GM12878 (cell line): ENCODE data around the gene RCC2. TPM values are rescaled to one million over a fixed set of nuclear protein-coding genes. Genes with fewer than 3 reads are reported as not detected.
A peak's percentile ranks its signal among the peaks of the same experiment; 100 is the strongest.

Experiments
- ATAC-seq: fragments of 200-7000 bp; cut with Tn5 transposase; 3 replicates; pipeline ENCODE4 v1.9.1; 2020; ENCODE audit warnings: mild to moderate bottlenecking, moderate library complexity
- BruUV-seq: library from RNA; stranded (reverse); fragments of 400-500 nt; replicated peaks from 2 replicates; lab custom pipeline; 2021; lab: Mats Ljungman, UMichigan
- CTCF ChIA-PET: fragments of 300-600 bp; sonication (Branson Sonifier 250); formaldehyde crosslinking; extraction: SDS; loops from one replicate; lab custom pipeline; 2021; ENCODE audit warnings: inconsistent platforms; lab: Yijun Ruan, JAX
- POLR2A ChIA-PET: fragments of 350-600 bp; formaldehyde crosslinking; extraction: SDS; loops from one replicate; lab custom pipeline; 2021; ENCODE audit warnings: inconsistent platforms; lab: Charles Lee
- RAD21 ChIA-PET: fragments of 300-600 bp; sonication (Branson Sonifier 250); formaldehyde crosslinking; loops from one replicate; lab custom pipeline; 2023; ENCODE audit warnings: antibody characterized with exemption; ENCODE audit not compliant: unreplicated experiment; lab: Charles Lee
- SMC1A ChIA-PET: fragments of 300-600 bp; sonication (Branson Sonifier 250); formaldehyde crosslinking; loops from one replicate; lab custom pipeline; 2023; ENCODE audit not compliant: unreplicated experiment, uncharacterized antibody; lab: Charles Lee
- DNase-seq: peaks from one replicate; pipeline ENCODE4 v3.0.0-alpha.2; 2011; ENCODE audit warnings: low read depth, low spot score
- FAIRE-seq: peaks from 3 replicates; lab custom pipeline; 2011; peaks lifted over from hg19 to GRCh38; lab: Jason Lieb, UNC
- H2AFZ ChIP-seq: 2 replicates; pipeline ENCODE4 v1.6.0; 2011; ENCODE audit warnings: low read depth, low read length, control low read depth; ENCODE audit not compliant: control insufficient read depth
- H3K27ac ChIP-seq: 2 replicates; pipeline ENCODE4 v1.5.1; 2011; ENCODE audit warnings: control low read depth; ENCODE audit not compliant: control insufficient read depth, insufficient read depth
- H3K27me3 ChIP-seq, 2 experiments: replicated peaks in 1 of 2; 2 replicates each; pipeline versions ENCODE4 v1.6.0 to v1.6.1; 2011; ENCODE audit warnings: low read length in 1 of 2; ENCODE audit not compliant: control insufficient read depth in 2 of 2, insufficient read depth in 2 of 2
- H3K36me3 ChIP-seq, 2 experiments: 2 replicates each; pipeline ENCODE4 v1.5.1; 2011; ENCODE audit warnings: low read length in 1 of 2; ENCODE audit not compliant: control insufficient read depth in 2 of 2, insufficient read depth in 2 of 2
- H3K4me1 ChIP-seq: 2 replicates; pipeline ENCODE4 v1.6.1; 2011; ENCODE audit warnings: mild to moderate bottlenecking, low read length, moderate library complexity, mixed read lengths; ENCODE audit not compliant: control insufficient read depth, insufficient read depth
- H3K4me2 ChIP-seq: 2 replicates; pipeline ENCODE4 v1.6.0; 2011; ENCODE audit warnings: control low read depth; ENCODE audit not compliant: control insufficient read depth, insufficient read depth
- H3K4me3 ChIP-seq: fragments of 200-600 bp; sonication (generic); 2 replicates; pipeline ENCODE4 v1.5.1; 2016
- H3K79me2 ChIP-seq: 2 replicates; pipeline ENCODE4 v1.6.0; 2011; ENCODE audit warnings: low read length; ENCODE audit not compliant: control insufficient read depth, insufficient read depth
- H3K9ac ChIP-seq: 2 replicates; pipeline ENCODE4 v1.8.0; 2011; ENCODE audit warnings: low read length, control low read depth, mixed read lengths; ENCODE audit not compliant: control insufficient read depth, insufficient read depth
- H3K9me3 ChIP-seq: replicated peaks from 3 replicates; pipeline ENCODE4 v1.5.1; 2011; ENCODE audit warnings: mild to moderate bottlenecking, low read length; ENCODE audit not compliant: control insufficient read depth, insufficient read depth
- H4K20me1 ChIP-seq: 2 replicates; pipeline ENCODE4 v1.6.0; 2011; ENCODE audit not compliant: control insufficient read depth, insufficient read depth
- BCL11A ChIP-seq: IDR thresholded peaks from 2 replicates; pipeline ENCODE4 v1.6.1; 2011; ENCODE audit warnings: low read depth, low read length
- BHLHE40 ChIP-seq, 2 experiments: fragments of 450-650 bp in 1 of 2; IDR thresholded peaks; 2 replicates each; pipeline ENCODE4 v1.6.1; 2011 to 2017; ENCODE audit warnings: low read depth in 2 of 2, borderline replicate concordance in 1 of 2, improper control_type of control experiment in 1 of 2, low read length in 1 of 2, mild to moderate bottlenecking in 1 of 2
- BRCA1 ChIP-seq: IDR thresholded peaks from 2 replicates; pipeline ENCODE4 v1.6.1; 2011; ENCODE audit warnings: low read depth, low read length, improper control_type of control experiment
- CBFB ChIP-seq: IDR thresholded peaks from 2 replicates; pipeline ENCODE4 v1.6.1; 2016; ENCODE audit warnings: antibody characterized with exemption, low read depth
- CREB1 ChIP-seq: IDR thresholded peaks from 2 replicates; pipeline ENCODE4 v1.6.1; 2012; ENCODE audit warnings: low read depth, mild to moderate bottlenecking, inconsistent platforms
- FOS ChIP-seq: IDR thresholded peaks from 3 replicates; pipeline ENCODE4 v1.6.1; 2011; ENCODE audit warnings: borderline replicate concordance; ENCODE audit not compliant: insufficient read length; ENCODE audit errors: extremely low read depth
- HCFC1 ChIP-seq: fragments of 150-350 bp; IDR thresholded peaks from 2 replicates; pipeline ENCODE4 v1.6.1; 2014; ENCODE audit warnings: low read length
- IKZF2 ChIP-seq, 2 experiments: fragments of 450-650 bp; IDR thresholded peaks; 2 replicates each; pipeline ENCODE4 v1.6.1; 2017; ENCODE audit warnings: mild to moderate bottlenecking in 2 of 2, moderate library complexity in 2 of 2
- IRF4 ChIP-seq: IDR thresholded peaks from 2 replicates; pipeline ENCODE4 v1.6.1; 2011; ENCODE audit warnings: low read depth, low read length
- POLR2AphosphoS5 ChIP-seq: IDR thresholded peaks from 2 replicates; pipeline ENCODE4 v1.6.1; 2011; ENCODE audit warnings: mild to moderate bottlenecking, low read length, inconsistent platforms
- RCOR1 ChIP-seq: conservative IDR thresholded peaks from 2 replicates; pipeline ENCODE4 v1.6.1; 2012; ENCODE audit warnings: low read depth, low read length, improper control_type of control experiment
- SMC3 ChIP-seq: IDR thresholded peaks from 2 replicates; pipeline ENCODE4 v1.6.1; 2011; ENCODE audit warnings: low read length, improper control_type of control experiment, borderline replicate concordance
- SREBF1 ChIP-seq: IDR thresholded peaks from 2 replicates; pipeline ENCODE4 v1.6.1; 2012; ENCODE audit warnings: mild to moderate bottlenecking, low read length
- ZNF207 ChIP-seq: fragments of 450-650 bp; IDR thresholded peaks from 2 replicates; pipeline ENCODE4 v1.6.1; 2014; ENCODE audit warnings: antibody characterized with exemption, mild to moderate bottlenecking, borderline replicate concordance
- ZNF384 ChIP-seq: IDR thresholded peaks from 2 replicates; pipeline ENCODE4 v1.6.1; 2012; ENCODE audit warnings: low read depth, mild to moderate bottlenecking, low read length, improper control_type of control experiment, borderline replicate concordance
- ZNF622 ChIP-seq: fragments of 450-650 bp; IDR thresholded peaks from 2 replicates; pipeline ENCODE4 v1.6.1; 2017; ENCODE audit warnings: mild to moderate bottlenecking, inconsistent platforms
- WGBS: methylation state at CpG from one replicate; pipeline ENCODE4 v1.1.6; 2016; ENCODE audit warnings: low lambda C conversion rate; ENCODE audit not compliant: insufficient replicate concordance, insufficient coverage; ENCODE audit errors: missing lambda C conversion rate; 5-methylcytosine and 5-hydroxymethylcytosine counted together
- in situ Hi-C: fragments of 300-500 bp; cut with MboI; formaldehyde crosslinking; loops from 9 replicates; pipeline ENCODE4 v1.14.3; 2018; ENCODE audit warnings: mixed read lengths
- intact Hi-C: fragments of 100-400 bp; cut with micrococcal nuclease; formaldehyde crosslinking; loops from one replicate; pipeline ENCODE4 v1.14.2; 2022; ENCODE audit not compliant: unreplicated experiment
- polyA plus RNA-seq, 11 experiments: library from polyadenylated mRNA; depleted of rRNA in 4 of 11; unstranded in 6 of 11; stranded (reverse) in 5 of 11; fragments of >200 nt; fragmentation: Nextera tagmentation in 4 of 11; fragmentation: Illumina TruSeq in 1 of 11; extraction: Ambion mirVana in 4 of 11; extraction: Trizol in 1 of 11; gene quantifications; 1 replicate in 1 of 11; 2 replicates in 10 of 11; pipeline versions ENCODE4 v1.2.1 to v1.2.3, GENCODE V29; 2011 to 2016; ENCODE audit warnings: inconsistent platforms in 2 of 11, missing spikeins in 2 of 11, low read depth in 1 of 11
- total RNA-seq, 4 experiments: library from RNA; depleted of rRNA in 3 of 4; stranded (reverse); fragments of >200 nt in 3 of 4; fragmentation: Illumina TruSeq in 1 of 4; extraction: Trizol in 1 of 4; gene quantifications; 2 replicates each; pipeline versions ENCODE4 v1.2.1 to v1.2.3, GENCODE V29; 2013 to 2021
- TF ChIP-seq, protein P1 (sequence below): IDR thresholded peaks from 2 replicates; pipeline ENCODE4 v1.6.1; 2012; ENCODE audit warnings: low read depth, low read length, improper control_type of control experiment

Gene RCC2
- total and polyA plus RNA-seq, 10 of the 15 experiments (the other 5 are each of a cell fraction or from before 2014, with no cell fraction given): 10.7 to 176 (median 85.5) TPM

DNA sequence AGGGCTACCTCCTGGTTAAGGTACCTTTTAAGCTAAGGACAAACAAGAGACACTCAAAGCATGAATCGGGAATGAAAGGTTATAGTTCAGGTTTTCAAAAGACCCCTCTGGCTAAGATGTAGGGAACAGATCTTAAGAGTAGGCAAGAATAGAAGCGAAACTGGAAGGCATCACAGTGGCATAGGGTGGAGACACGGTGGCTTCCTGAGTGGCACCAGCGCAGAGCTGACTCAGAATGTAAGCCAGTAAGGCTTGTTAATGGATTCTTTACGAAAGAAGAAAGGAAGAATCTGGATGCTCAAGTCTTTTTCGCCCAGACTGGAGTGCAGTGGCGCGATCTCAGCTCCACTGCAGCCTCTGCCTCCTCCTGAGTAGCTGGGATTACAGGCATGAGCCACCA lies 46.2 kb downstream of the RCC2 start:
- in situ Hi-C loops (no loop called here), intact Hi-C loops (no loop called here)
- WGBS: 7% methylated on average over 8 of the region's 8 CpGs
- H3K4me1 ChIP-seq: no peaks in the 10 kb centered on the region
- CTCF ChIA-PET: interaction anchor here (0.6 kb wide), 1 partner anchor 84 kb away, joined by 3 read pairs; no protein-coding TSS in a partner anchor
- DNase-seq (no peak), FAIRE-seq (no peak), ATAC-seq (peak; percentile 74)
- no peaks in the 10 kb centered on the region for H4K20me1 ChIP-seq
- H3K9me3 ChIP-seq: no peaks in the 10 kb centered on the region
- POLR2A ChIA-PET: no interaction called here
- TF ChIP-seq SMC3 (no peak), BCL11A (no peak)
- RAD21 ChIA-PET: no interaction called here
- no peak overlapping the region for H3K4me2 ChIP-seq
- H2AFZ ChIP-seq: no peak overlapping the region
- BruUV-seq: no TSS peak
- H3K27me3 ChIP-seq: no peaks in the 10 kb centered on the region; a peak in 1 of 4 replicates
- H3K9ac ChIP-seq: no peak overlapping the region
- H3K4me3 ChIP-seq: no peak overlapping the region
- no peaks in the 10 kb centered on the region for H3K79me2 ChIP-seq
- SMC1A ChIA-PET: interaction anchor here (1.0 kb wide), 1 partner anchor 14 kb away, joined by 4 read pairs; no protein-coding TSS in a partner anchor
- H3K36me3 ChIP-seq: no peaks in the 10 kb centered on the region
- H3K27ac ChIP-seq: no peak overlapping the region

DNA sequence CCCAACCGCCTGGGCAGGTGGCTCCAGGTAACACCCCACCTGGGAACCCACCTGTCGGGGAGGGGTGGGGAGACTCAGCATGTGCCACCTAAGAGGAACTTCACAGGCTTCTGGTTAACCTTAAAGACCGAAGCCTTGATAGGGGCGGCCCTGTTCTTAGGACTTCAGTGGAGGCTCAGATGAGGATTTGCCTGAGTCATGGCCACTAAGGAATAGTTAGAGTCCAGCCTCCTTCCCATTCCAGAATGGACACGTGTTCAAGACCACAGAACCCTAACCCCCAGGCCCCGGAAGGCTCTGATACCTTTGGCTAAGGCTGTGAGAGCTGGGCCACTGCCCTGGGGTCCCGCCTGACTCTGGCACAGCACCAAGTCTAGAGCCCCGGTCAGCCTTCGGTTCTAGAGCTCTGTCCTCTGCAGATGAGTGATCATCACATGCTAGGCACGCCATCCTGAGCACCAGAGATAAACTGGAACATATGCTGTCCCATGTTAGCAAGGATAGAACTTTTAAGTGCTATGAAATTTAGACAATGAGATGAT lies 47.2 kb downstream of the RCC2 start:
- Histone ChIP-seq H4K20me1 (no peaks in the 10 kb centered on the region), H3K4me1 (no peaks in the 10 kb centered on the region), H3K4me3 (no peak overlapping the region), H3K27ac (no peak overlapping the region), H3K79me2 (no peaks in the 10 kb centered on the region), H3K9me3 (no peaks in the 10 kb centered on the region), H3K27me3 (no peaks in the 10 kb centered on the region; a peak in 1 of 4 replicates), H3K4me2 (no peak overlapping the region), H3K36me3 (no peaks in the 10 kb centered on the region), H2AFZ (no peak overlapping the region), H3K9ac (no peak overlapping the region)
- no peak for TF ChIP-seq ZNF384
- TF ChIP-seq HCFC1: no peak
- TF ChIP-seq ZNF622: no peak
- no peak for TF ChIP-seq SREBF1
- no peak for TF ChIP-seq BHLHE40 (IDR thresholded peaks at IDR 0.05; ENCODE audit: borderline replicate concordance in 1 of 2, low read depth in 2 of 2, low read length in 1 of 2)
- TF ChIP-seq FOS: no peak
- no peak for TF ChIP-seq IKZF2 (IDR thresholded peaks at IDR 0.05)
- no peak for TF ChIP-seq CBFB
- no peak for TF ChIP-seq CREB1
- TF ChIP-seq, protein P1, sequence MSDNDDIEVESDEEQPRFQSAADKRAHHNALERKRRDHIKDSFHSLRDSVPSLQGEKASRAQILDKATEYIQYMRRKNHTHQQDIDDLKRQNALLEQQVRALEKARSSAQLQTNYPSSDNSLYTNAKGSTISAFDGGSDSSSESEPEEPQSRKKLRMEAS: no peak
- no peak for TF ChIP-seq ZNF207
- no peak for TF ChIP-seq POLR2AphosphoS5
- TF ChIP-seq RCOR1: no peak
- no peak for TF ChIP-seq BRCA1
- TF ChIP-seq IRF4: no peak
- 23% methylated on average over 9 of the region's 10 CpGs for WGBS
- ChIA-PET CTCF (no interaction called here), SMC1A (interaction anchor here (1.0 kb wide), 1 partner anchor 13 kb away, joined by 4 read pairs; no protein-coding TSS in a partner anchor), POLR2A (no interaction called here), RAD21 (no interaction called here)
- intact Hi-C loops (no loop called here), in situ Hi-C loops (no loop called here)
- FAIRE-seq (no peak), ATAC-seq (no peak), DNase-seq (no peak)
- no TSS peak for BruUV-seq
